ENCODE measurements around the gene HARS1. TPM values are rescaled to one million over a fixed set of nuclear protein-coding genes. Genes with fewer than 3 reads are reported as not detected.

Gene HARS1
- total and polyA plus RNA-seq, 2 of the 13 experiments (the other 11 are each of a cell fraction or from before 2014, with no cell fraction given), result 36.9 to 66.2 TPM

DNA sequence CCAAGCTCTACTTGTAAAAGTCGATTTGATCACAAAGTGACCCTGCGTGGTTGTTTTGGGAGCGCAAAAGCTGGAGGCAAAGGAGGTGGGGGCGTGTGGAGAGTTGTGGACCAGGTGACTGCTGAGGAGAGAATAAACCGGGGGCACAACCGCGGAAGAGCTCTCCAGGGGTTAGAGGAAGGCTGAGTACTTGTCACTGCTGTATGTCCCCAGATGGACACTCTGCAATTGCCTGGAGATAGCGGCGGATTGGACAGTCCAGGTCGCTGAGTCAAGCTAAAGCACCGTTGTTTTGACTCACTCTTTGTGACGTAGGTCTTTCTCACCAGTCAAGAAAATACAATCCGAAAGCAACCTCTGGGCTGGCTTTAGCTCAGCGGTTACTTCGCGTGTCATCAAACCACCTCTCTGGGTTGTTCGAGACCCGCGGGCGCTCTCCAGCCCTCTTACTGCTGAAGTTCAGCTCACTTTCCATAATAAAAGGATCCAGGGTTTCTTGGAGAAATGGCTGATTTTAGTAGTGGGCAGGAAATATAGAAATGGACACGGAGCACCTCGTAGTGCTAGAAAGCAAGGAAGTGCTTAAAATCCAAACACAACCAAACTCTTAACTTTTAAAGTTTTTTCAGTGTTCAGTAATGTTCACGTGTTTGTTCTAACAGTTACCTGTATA lies 34.8 kb upstream of the HARS1 start (continued):
- TF ChIP-seq, protein P1, sequence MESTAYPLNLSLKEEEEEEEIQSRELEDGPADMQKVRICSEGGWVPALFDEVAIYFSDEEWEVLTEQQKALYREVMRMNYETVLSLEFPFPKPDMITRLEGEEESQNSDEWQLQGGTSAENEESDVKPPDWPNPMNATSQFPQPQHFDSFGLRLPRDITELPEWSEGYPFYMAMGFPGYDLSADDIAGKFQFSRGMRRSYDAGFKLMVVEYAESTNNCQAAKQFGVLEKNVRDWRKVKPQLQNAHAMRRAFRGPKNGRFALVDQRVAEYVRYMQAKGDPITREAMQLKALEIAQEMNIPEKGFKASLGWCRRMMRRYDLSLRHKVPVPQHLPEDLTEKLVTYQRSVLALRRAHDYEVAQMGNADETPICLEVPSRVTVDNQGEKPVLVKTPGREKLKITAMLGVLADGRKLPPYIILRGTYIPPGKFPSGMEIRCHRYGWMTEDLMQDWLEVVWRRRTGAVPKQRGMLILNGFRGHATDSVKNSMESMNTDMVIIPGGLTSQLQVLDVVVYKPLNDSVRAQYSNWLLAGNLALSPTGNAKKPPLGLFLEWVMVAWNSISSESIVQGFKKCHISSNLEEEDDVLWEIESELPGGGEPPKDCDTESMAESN (CRISPR knock-in tag; conservative IDR thresholded peaks at IDR 0.05), result peak; percentile 82
- TF ChIP-seq CREB1 (IDR thresholded peaks at IDR 0.05) (peak; percentile 97), CREB1 (CRISPR knock-in tag; IDR thresholded peaks at IDR 0.05) (peak; percentile 96), ZNF878 (CRISPR knock-in tag; IDR thresholded peaks at IDR 0.05) (peak; percentile 89), CBX5 (CRISPR knock-in tag; IDR thresholded peaks at IDR 0.05; ENCODE audit: borderline replicate concordance) (peak; percentile 34; the same call in 1 of the 2 replicates), ZSCAN25 (CRISPR knock-in tag; IDR thresholded peaks at IDR 0.05) (0 out of 2 replicates have a peak, but pooled peaks have one; percentile 22), GATAD2A (CRISPR knock-in tag; IDR thresholded peaks at IDR 0.05) (peak; percentile 86), JUN (CRISPR knock-in tag; IDR thresholded peaks at IDR 0.05) (no peak), BCL6 (CRISPR knock-in tag; IDR thresholded peaks at IDR 0.05) (peak; percentile 48; the same call in 1 of the 2 replicates), ZSCAN9 (CRISPR knock-in tag; IDR thresholded peaks at IDR 0.05; ENCODE audit: borderline replicate concordance) (no peak; the same call in 1 of the 2 replicates), MNT (IDR thresholded peaks at IDR 0.05) (no peak), ZNF777 (CRISPR knock-in tag; IDR thresholded peaks at IDR 0.05) (0 out of 2 replicates have a peak, but pooled peaks have one; percentile 24), FOXA3 (CRISPR knock-in tag; IDR thresholded peaks at IDR 0.05) (peak; percentile 49; the same call in 1 of the 2 replicates), ZNF343 (CRISPR knock-in tag; IDR thresholded peaks at IDR 0.05) (no peak)
- TF ChIP-seq, protein P2, sequence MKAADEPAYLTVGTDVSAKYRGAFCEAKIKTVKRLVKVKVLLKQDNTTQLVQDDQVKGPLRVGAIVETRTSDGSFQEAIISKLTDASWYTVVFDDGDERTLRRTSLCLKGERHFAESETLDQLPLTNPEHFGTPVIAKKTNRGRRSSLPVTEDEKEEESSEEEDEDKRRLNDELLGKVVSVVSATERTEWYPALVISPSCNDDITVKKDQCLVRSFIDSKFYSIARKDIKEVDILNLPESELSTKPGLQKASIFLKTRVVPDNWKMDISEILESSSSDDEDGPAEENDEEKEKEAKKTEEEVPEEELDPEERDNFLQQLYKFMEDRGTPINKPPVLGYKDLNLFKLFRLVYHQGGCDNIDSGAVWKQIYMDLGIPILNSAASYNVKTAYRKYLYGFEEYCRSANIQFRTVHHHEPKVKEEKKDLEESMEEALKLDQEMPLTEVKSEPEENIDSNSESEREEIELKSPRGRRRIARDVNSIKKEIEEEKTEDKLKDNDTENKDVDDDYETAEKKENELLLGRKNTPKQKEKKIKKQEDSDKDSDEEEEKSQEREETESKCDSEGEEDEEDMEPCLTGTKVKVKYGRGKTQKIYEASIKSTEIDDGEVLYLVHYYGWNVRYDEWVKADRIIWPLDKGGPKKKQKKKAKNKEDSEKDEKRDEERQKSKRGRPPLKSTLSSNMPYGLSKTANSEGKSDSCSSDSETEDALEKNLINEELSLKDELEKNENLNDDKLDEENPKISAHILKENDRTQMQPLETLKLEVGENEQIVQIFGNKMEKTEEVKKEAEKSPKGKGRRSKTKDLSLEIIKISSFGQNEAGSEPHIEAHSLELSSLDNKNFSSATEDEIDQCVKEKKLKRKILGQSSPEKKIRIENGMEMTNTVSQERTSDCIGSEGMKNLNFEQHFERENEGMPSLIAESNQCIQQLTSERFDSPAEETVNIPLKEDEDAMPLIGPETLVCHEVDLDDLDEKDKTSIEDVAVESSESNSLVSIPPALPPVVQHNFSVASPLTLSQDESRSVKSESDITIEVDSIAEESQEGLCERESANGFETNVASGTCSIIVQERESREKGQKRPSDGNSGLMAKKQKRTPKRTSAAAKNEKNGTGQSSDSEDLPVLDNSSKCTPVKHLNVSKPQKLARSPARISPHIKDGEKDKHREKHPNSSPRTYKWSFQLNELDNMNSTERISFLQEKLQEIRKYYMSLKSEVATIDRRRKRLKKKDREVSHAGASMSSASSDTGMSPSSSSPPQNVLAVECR (CRISPR knock-in tag; IDR thresholded peaks at IDR 0.05; ENCODE audit: borderline replicate concordance), result peak; percentile 75; the same call in 1 of the 2 replicates
- TF ChIP-seq, protein P3, sequence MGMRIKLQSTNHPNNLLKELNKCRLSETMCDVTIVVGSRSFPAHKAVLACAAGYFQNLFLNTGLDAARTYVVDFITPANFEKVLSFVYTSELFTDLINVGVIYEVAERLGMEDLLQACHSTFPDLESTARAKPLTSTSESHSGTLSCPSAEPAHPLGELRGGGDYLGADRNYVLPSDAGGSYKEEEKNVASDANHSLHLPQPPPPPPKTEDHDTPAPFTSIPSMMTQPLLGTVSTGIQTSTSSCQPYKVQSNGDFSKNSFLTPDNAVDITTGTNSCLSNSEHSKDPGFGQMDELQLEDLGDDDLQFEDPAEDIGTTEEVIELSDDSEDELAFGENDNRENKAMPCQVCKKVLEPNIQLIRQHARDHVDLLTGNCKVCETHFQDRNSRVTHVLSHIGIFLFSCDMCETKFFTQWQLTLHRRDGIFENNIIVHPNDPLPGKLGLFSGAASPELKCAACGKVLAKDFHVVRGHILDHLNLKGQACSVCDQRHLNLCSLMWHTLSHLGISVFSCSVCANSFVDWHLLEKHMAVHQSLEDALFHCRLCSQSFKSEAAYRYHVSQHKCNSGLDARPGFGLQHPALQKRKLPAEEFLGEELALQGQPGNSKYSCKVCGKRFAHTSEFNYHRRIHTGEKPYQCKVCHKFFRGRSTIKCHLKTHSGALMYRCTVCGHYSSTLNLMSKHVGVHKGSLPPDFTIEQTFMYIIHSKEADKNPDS (CRISPR knock-in tag; IDR thresholded peaks at IDR 0.05), result 0 out of 2 replicates have a peak, but pooled peaks have one; percentile 64
